Endothelial cell of umbilical vein (primary cell): ENCODE results near the gene DGKG.

ENCODE experiments used
- MYC ChIP-seq: IDR thresholded peaks from one replicate; pipeline ENCODE4 v1.6.1; 2011; ENCODE audit warnings: mild to moderate bottlenecking, low read depth, low read length
- TF ChIP-seq, protein P1 (sequence below), 2 donors: IDR thresholded peaks; 1 replicate in 1 of 2; 2 replicates in 1 of 2; pipeline ENCODE4 v1.5.1; 2011; ENCODE audit warnings: low read length in 2 of 2, mild to moderate bottlenecking in 2 of 2, moderate library complexity in 2 of 2, control low read depth in 1 of 2, inconsistent platforms in 1 of 2, low read depth in 1 of 2; ENCODE audit not compliant: insufficient read depth in 1 of 2; ENCODE audit errors: extremely low read depth in 1 of 2

DNA sequence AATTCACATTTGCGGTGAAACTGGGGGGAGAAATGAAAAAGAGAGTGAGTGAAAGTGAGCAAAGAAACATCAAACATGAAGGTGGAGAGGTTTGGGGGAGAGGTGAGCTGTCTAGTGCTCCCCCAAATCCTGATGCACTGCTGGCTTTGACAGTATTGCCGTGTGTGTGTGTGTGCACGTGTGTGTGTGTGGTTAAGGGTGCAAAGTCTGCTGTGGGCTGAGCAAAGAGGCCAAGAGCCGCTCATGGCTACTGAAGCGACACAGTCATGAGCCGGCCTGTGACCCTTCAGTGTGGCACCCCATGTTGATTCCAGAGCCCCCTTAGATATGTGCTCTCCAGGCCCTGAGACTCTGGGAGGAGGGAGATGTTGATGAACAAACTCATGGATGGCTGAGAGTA, 94.3 kb downstream of the DGKG start:
- no peak for TF ChIP-seq MYC
- TF ChIP-seq, protein P1, sequence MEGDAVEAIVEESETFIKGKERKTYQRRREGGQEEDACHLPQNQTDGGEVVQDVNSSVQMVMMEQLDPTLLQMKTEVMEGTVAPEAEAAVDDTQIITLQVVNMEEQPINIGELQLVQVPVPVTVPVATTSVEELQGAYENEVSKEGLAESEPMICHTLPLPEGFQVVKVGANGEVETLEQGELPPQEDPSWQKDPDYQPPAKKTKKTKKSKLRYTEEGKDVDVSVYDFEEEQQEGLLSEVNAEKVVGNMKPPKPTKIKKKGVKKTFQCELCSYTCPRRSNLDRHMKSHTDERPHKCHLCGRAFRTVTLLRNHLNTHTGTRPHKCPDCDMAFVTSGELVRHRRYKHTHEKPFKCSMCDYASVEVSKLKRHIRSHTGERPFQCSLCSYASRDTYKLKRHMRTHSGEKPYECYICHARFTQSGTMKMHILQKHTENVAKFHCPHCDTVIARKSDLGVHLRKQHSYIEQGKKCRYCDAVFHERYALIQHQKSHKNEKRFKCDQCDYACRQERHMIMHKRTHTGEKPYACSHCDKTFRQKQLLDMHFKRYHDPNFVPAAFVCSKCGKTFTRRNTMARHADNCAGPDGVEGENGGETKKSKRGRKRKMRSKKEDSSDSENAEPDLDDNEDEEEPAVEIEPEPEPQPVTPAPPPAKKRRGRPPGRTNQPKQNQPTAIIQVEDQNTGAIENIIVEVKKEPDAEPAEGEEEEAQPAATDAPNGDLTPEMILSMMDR (IDR thresholded peaks at IDR 0.05; ENCODE audit: extremely low read depth in 1 of 2, insufficient read depth in 1 of 2, low read depth in 1 of 2, low read length in 2 of 2), result no peak
